ENCODE results near the gene ASAP3. TPM values are rescaled to one million over a fixed set of nuclear protein-coding genes. Genes with fewer than 3 reads are reported as not detected.

ASAP3 gene
- total and polyA plus RNA-seq, 3 donors from 2014 or later, result 34.1 to 48.0 (median 43.1) TPM

GRCh38 chr1:23403038-23403336 is 81.0 kb downstream of the ASAP3 start:
- H3K27me3 ChIP-seq, result no peaks in the 10 kb centered on the region
- intact Hi-C loops (cut with DNase I; ENCODE audit: low total_unique reads), result no loop called here
- peaks cover 24% of the 10 kb centered on the region for H3K4me1 ChIP-seq
- H3K9me3 ChIP-seq, result no peaks in the 10 kb centered on the region
- WGBS, 2 donors, result 39 to 45% methylated on average over 6 of the region's 6 CpGs
- no peak for TF ChIP-seq CTCF (IDR thresholded peaks at IDR 0.05)
- TF ChIP-seq POLR2A (IDR thresholded peaks at IDR 0.05), result no peak
- H3K4me3 ChIP-seq, result no peak overlapping the region
- no peak overlapping the region for H3K27ac ChIP-seq
- DNase-seq, result no peak
- no peaks in the 10 kb centered on the region for H3K36me3 ChIP-seq (ENCODE audit: low read depth, missing control alignments)

- DNase-seq, result no peak
- H3K27me3 ChIP-seq, result no peaks in the 10 kb centered on the region
- intact Hi-C loops (cut with DNase I; ENCODE audit: low total_unique reads), result no loop called here
- H3K36me3 ChIP-seq (ENCODE audit: low read depth, missing control alignments), result no peaks in the 10 kb centered on the region
- H3K4me3 ChIP-seq, result no peak overlapping the region
- 80 to 83% methylated on average over 11 of the region's 11 CpGs for WGBS, 2 donors
- H3K9me3 ChIP-seq, result no peaks in the 10 kb centered on the region
- TF ChIP-seq POLR2A (IDR thresholded peaks at IDR 0.05) (no peak), CTCF (IDR thresholded peaks at IDR 0.05) (no peak)
- H3K27ac ChIP-seq, result no peak overlapping the region
- H3K4me1 ChIP-seq, result peaks cover 24% of the 10 kb centered on the region
Measured at GRCh38 chr1:23402286-23403037, 81.5 kb downstream of the ASAP3 start.

GRCh38 chr1:23401313-23401712 is 82.7 kb downstream of the ASAP3 start:
- DNase-seq, result no peak
- Histone ChIP-seq H3K36me3 (ENCODE audit: low read depth, missing control alignments) (no peaks in the 10 kb centered on the region), H3K27ac (no peak overlapping the region), H3K4me1 (peaks cover 24% of the 10 kb centered on the region), H3K4me3 (no peak overlapping the region), H3K9me3 (no peaks in the 10 kb centered on the region), H3K27me3 (no peaks in the 10 kb centered on the region)
- 63 to 68% methylated on average over 6 of the region's 6 CpGs for WGBS, 2 donors
- no peak for TF ChIP-seq CTCF (IDR thresholded peaks at IDR 0.05)
- TF ChIP-seq POLR2A (IDR thresholded peaks at IDR 0.05), result no peak
- intact Hi-C loops (cut with DNase I; ENCODE audit: low total_unique reads), result no loop called here

- Histone ChIP-seq H3K9me3 (no peaks in the 10 kb centered on the region), H3K27me3 (no peaks in the 10 kb centered on the region), H3K27ac (no peak overlapping the region), H3K4me3 (no peak overlapping the region), H3K36me3 (ENCODE audit: low read depth, missing control alignments) (no peaks in the 10 kb centered on the region), H3K4me1 (peaks cover 25% of the 10 kb centered on the region)
- intact Hi-C loops (cut with DNase I; ENCODE audit: low total_unique reads), result no loop called here
- DNase-seq, result no peak
- whole genome bisulfite sequencing, 2 donors, result 85 to 90% methylated on average over 5 of the region's 5 CpGs
- TF ChIP-seq CTCF (IDR thresholded peaks at IDR 0.05) (no peak), POLR2A (IDR thresholded peaks at IDR 0.05) (no peak)
Measured at GRCh38 chr1:23400324-23401114, 83.5 kb downstream of the ASAP3 start.
